HepG2 (cell line): ENCODE measurements around the gene DRAP1. TPM values are rescaled to one million over a fixed set of nuclear protein-coding genes. Genes with fewer than 3 reads are reported as not detected.

Experiments
- ATF2 ChIP-seq: sonication (generic); formaldehyde crosslinking; IDR thresholded peaks from 2 replicates; pipeline ENCODE4 v1.4.0; 2020; ENCODE audit warnings: missing genetic modification reagents
- BORCS8-MEF2B ChIP-seq: sonication (generic); formaldehyde crosslinking; IDR thresholded peaks from 2 replicates; pipeline ENCODE4 v1.8.0; 2022; ENCODE audit warnings: mild to moderate bottlenecking, missing genetic modification reagents
- CEBPB ChIP-seq: IDR thresholded peaks from 2 replicates; pipeline ENCODE4 v1.6.1; 2011; ENCODE audit warnings: low read depth, low read length, improper control_type of control experiment, borderline replicate concordance
- ETV6 ChIP-seq: sonication (generic); formaldehyde crosslinking; conservative IDR thresholded peaks from 2 replicates; pipeline ENCODE4 v1.4.0; 2020; ENCODE audit warnings: missing genetic modification reagents
- GABPA ChIP-seq, 2 experiments: IDR thresholded peaks; 2 replicates each; pipeline ENCODE4 v1.6.1; 2011 to 2016; ENCODE audit warnings: low read depth in 2 of 2, low read length in 1 of 2, missing biosample characterization in 1 of 2, missing genetic modification characterization in 1 of 2
- IRX3 ChIP-seq: sonication (generic); formaldehyde crosslinking; IDR thresholded peaks from 2 replicates; pipeline ENCODE4 v1.8.1; 2023; ENCODE audit warnings: mild to moderate bottlenecking, low read depth, missing genetic modification reagents, borderline replicate concordance
- KDM3A ChIP-seq: IDR thresholded peaks from 2 replicates; pipeline ENCODE4 v1.6.1; 2018; ENCODE audit warnings: low read depth, missing compliant biosample characterization
- KLF12 ChIP-seq: sonication (generic); formaldehyde crosslinking; IDR thresholded peaks from 2 replicates; pipeline ENCODE4 v1.4.0; 2020; ENCODE audit warnings: missing genetic modification reagents, borderline replicate concordance
- KLF16 ChIP-seq, 2 experiments: sonication (generic) in 1 of 2; formaldehyde crosslinking in 1 of 2; IDR thresholded peaks; 2 replicates each; pipeline versions ENCODE4 v1.6.1 to v1.8.0; 2016 to 2023; ENCODE audit warnings: missing genetic modification reagents in 2 of 2, missing compliant biosample characterization in 1 of 2
- KMT2A ChIP-seq: sonication (generic); formaldehyde crosslinking; IDR thresholded peaks from 2 replicates; pipeline ENCODE4 v1.4.0; 2020; ENCODE audit warnings: missing genetic modification reagents
- MED13 ChIP-seq: sonication (generic); formaldehyde crosslinking; IDR thresholded peaks from 2 replicates; pipeline ENCODE4 v1.5.0; 2020; ENCODE audit warnings: missing genetic modification reagents
- NR2F6 ChIP-seq, 2 experiments: IDR thresholded peaks; 2 replicates each; pipeline ENCODE4 v1.6.1; 2016; ENCODE audit warnings: antibody characterized with exemption in 1 of 2, mild to moderate bottlenecking in 1 of 2
- PHF5A ChIP-seq: IDR thresholded peaks from one replicate; pipeline ENCODE4 v1.6.1; 2018; ENCODE audit warnings: low read depth, missing genetic modification reagents; ENCODE audit not compliant: unreplicated experiment
- THAP9 ChIP-seq: sonication (generic); formaldehyde crosslinking; IDR thresholded peaks from 2 replicates; pipeline ENCODE4; 2020; ENCODE audit warnings: missing genetic modification reagents, mild to moderate bottlenecking, borderline replicate concordance
- TMF1 ChIP-seq: sonication (generic); formaldehyde crosslinking; IDR thresholded peaks from 2 replicates; pipeline ENCODE4 v1.8.1; 2022; ENCODE audit warnings: low read depth, missing genetic modification reagents
- U2AF2 ChIP-seq: fragments of 200-400 bp; formaldehyde crosslinking; IDR thresholded peaks from 2 replicates; pipeline ENCODE4 v1.6.1; 2017; ENCODE audit warnings: low read depth, mild to moderate bottlenecking, low read length
- ZNF329 ChIP-seq: sonication (generic); formaldehyde crosslinking; IDR thresholded peaks from 2 replicates; pipeline ENCODE4 v1.9.0; 2021; ENCODE audit warnings: low read depth, mild to moderate bottlenecking, missing genetic modification reagents
- ZNF354B ChIP-seq: sonication (generic); formaldehyde crosslinking; IDR thresholded peaks from 2 replicates; pipeline ENCODE4 v1.8.0; 2022; ENCODE audit warnings: mild to moderate bottlenecking, missing genetic modification reagents
- ZNF503 ChIP-seq: sonication (generic); formaldehyde crosslinking; IDR thresholded peaks from 2 replicates; pipeline ENCODE4 v1.4.0; 2020; ENCODE audit warnings: missing genetic modification reagents
- ZNF605 ChIP-seq: sonication (generic); formaldehyde crosslinking; IDR thresholded peaks from 2 replicates; pipeline ENCODE4 v1.8.0; 2022; ENCODE audit warnings: mild to moderate bottlenecking, missing genetic modification reagents
- ZNF678 ChIP-seq: sonication (generic); formaldehyde crosslinking; IDR thresholded peaks from 2 replicates; pipeline ENCODE4 v1.4.0; 2020; ENCODE audit warnings: mild to moderate bottlenecking, missing genetic modification reagents
- ZNF772 ChIP-seq: sonication (generic); formaldehyde crosslinking; IDR thresholded peaks from 2 replicates; pipeline ENCODE4 v1.5.0; 2020; ENCODE audit warnings: mild to moderate bottlenecking, missing genetic modification reagents
- ZNF780A ChIP-seq: sonication (generic); formaldehyde crosslinking; IDR thresholded peaks from 2 replicates; pipeline ENCODE4 v1.8.0; 2022; ENCODE audit warnings: mild to moderate bottlenecking, missing genetic modification reagents, moderate library complexity
- ZNF788 ChIP-seq: sonication (generic); formaldehyde crosslinking; IDR thresholded peaks from 2 replicates; pipeline ENCODE4 v1.5.0; 2020; ENCODE audit warnings: mild to moderate bottlenecking, missing genetic modification reagents, borderline replicate concordance
- ZNF83 ChIP-seq: sonication (generic); formaldehyde crosslinking; IDR thresholded peaks from 2 replicates; pipeline ENCODE4 v1.4.0; 2020; ENCODE audit warnings: missing genetic modification reagents, mild to moderate bottlenecking, borderline replicate concordance
- polyA plus RNA-seq, 8 experiments: library from polyadenylated mRNA; depleted of rRNA in 3 of 8; stranded (reverse) in 7 of 8; unstranded in 1 of 8; fragments of >200 nt; fragmentation: Illumina TruSeq in 4 of 8; extraction: Trizol in 4 of 8; gene quantifications; 2 replicates each; pipeline versions ENCODE4 v1.2.1 to v1.2.3, GENCODE V29; 2011 to 2016; ENCODE audit warnings: low read depth in 4 of 8, missing spikeins in 1 of 8, mixed read lengths in 1 of 8; ENCODE audit not compliant: insufficient read depth in 1 of 8
- total RNA-seq, 5 experiments: library from RNA; depleted of rRNA; stranded (reverse); fragments of >200 nt; fragmentation: Illumina TruSeq; extraction: Trizol; gene quantifications; 2 replicates each; pipeline ENCODE4 v1.2.3, GENCODE V29; 2016; ENCODE audit warnings: low read depth in 1 of 5

Gene DRAP1
- total and polyA plus RNA-seq, 2 of the 13 experiments (the other 11 are each of a cell fraction or from before 2014, with no cell fraction given), result 46.8 to 52.3 TPM

GRCh38 chr11:65888163-65888814 lies 30.9 kb upstream of the DRAP1 start, which contains the start of gene FIBP (continued):
- TF ChIP-seq THAP9 (CRISPR knock-in tag) (peak; percentile 82; the same call in 1 of the 2 replicates), GABPA (IDR thresholded peaks at IDR 0.05; ENCODE audit: low read depth, low read length) (no peak), GABPA (CRISPR knock-in tag; IDR thresholded peaks at IDR 0.05; ENCODE audit: low read depth) (peak; percentile 93), ZNF83 (CRISPR knock-in tag) (no peak), PHF5A (CRISPR knock-in tag) (no peak), KDM3A (peak; percentile 25; the same call in 1 of the 2 replicates), U2AF2 (no peak), ZNF605 (CRISPR knock-in tag) (peak; percentile 77), ZNF503 (no peak), ZNF354B (no peak), KLF12 (0 out of 2 replicates have a peak, but pooled peaks have one; percentile 24), ZNF329 (CRISPR knock-in tag) (peak; percentile 48; the same call in 1 of the 2 replicates), ZNF772 (CRISPR knock-in tag) (no peak), IRX3 (CRISPR knock-in tag) (no peak), TMF1 (CRISPR knock-in tag) (peak; percentile 30; the same call in 1 of the 2 replicates), KMT2A (CRISPR knock-in tag) (peak; percentile 82; the same call in 1 of the 2 replicates), ZNF678 (CRISPR knock-in tag) (no peak), NR2F6 (IDR thresholded peaks at IDR 0.05) (no peak), NR2F6 (CRISPR knock-in tag; IDR thresholded peaks at IDR 0.05) (0 out of 2 replicates have a peak, but pooled peaks have one; percentile 4), BORCS8-MEF2B (no peak; the same call in none of the 2 replicates), ZNF788 (CRISPR knock-in tag) (no peak), ETV6 (CRISPR knock-in tag) (no peak), ZNF780A (CRISPR knock-in tag) (no peak), CEBPB (no peak), KLF16 (CRISPR knock-in tag; IDR thresholded peaks at IDR 0.05) (no peak), MED13 (CRISPR knock-in tag) (0 out of 2 replicates have a peak, but pooled peaks have one; percentile 33), ATF2 (peak; percentile 56; the same call in 1 of the 2 replicates)
